Psoas muscle (tissue), 8 donors: ENCODE measurements around the gene CMTR1. TPM values are rescaled to one million over a fixed set of nuclear protein-coding genes. Genes with fewer than 3 reads are reported as not detected.
A peak's percentile ranks its signal among the peaks of the same experiment; 100 is the strongest.
"Not testable (repeated sequence)": the region's sequence is repeated elsewhere in the genome, so short reads cannot be mapped to it uniquely, and the experiment has no call there.

Experiments
- ATAC-seq, 4 donors: fragments of 200-7000 bp; cut with Tn5 transposase; one replicate each; pipeline ENCODE4 v1.9.1; 2020; ENCODE audit warnings: moderate library complexity in 3 of 4, mild to moderate bottlenecking in 2 of 4
- DNase-seq, 2 donors: peaks; one replicate each; pipeline ENCODE4 v3.0.0-alpha.2; 2020
- H3K27ac ChIP-seq: fragments of 200-600 bp; one replicate; pipeline ENCODE4 v1.8.0; 2022
- H3K27me3 ChIP-seq, 3 donors: fragments of 200-600 bp in 1 of 3; one replicate each; pipeline versions ENCODE4 v1.6.1 to v1.8.0; 2013 to 2022; ENCODE audit warnings: low read length in 2 of 3, mild to moderate bottlenecking in 2 of 3, moderate library complexity in 1 of 3; ENCODE audit not compliant: insufficient read depth in 3 of 3
- H3K36me3 ChIP-seq, 2 donors: fragments of 200-600 bp in 1 of 2; one replicate each; pipeline versions ENCODE4 v1.6.1 to v1.8.0; 2013 to 2022; ENCODE audit warnings: low read depth in 1 of 2, mild to moderate bottlenecking in 1 of 2, moderate library complexity in 1 of 2; ENCODE audit not compliant: insufficient read depth in 1 of 2
- H3K4me1 ChIP-seq: fragments of 200-600 bp; one replicate; pipeline ENCODE4 v1.8.0; 2022
- H3K4me3 ChIP-seq: fragments of 200-600 bp; one replicate; pipeline ENCODE4 v1.8.0; 2022; ENCODE audit warnings: mild to moderate bottlenecking
- H3K9me3 ChIP-seq: fragments of 200-600 bp; one replicate; pipeline ENCODE4 v1.8.0; 2022
- WGBS, 3 donors: extraction: QIAGEN DNeasy Blood & Tissue Kit; methylation state at CpG; one replicate each; pipeline versions ENCODE4 v1.1.6 to v1.1.7; 2013; 5-methylcytosine and 5-hydroxymethylcytosine counted together
- intact Hi-C, 2 donors: fragments of 100-400 bp; cut with DNase I; formaldehyde crosslinking; loops; one replicate each; pipeline versions ENCODE4 v1.11.0 to v1.14.2; 2022
- polyA plus RNA-seq, 3 donors: library from polyadenylated mRNA; stranded (reverse); fragments of 200-250 nt; gene quantifications; one replicate each; pipeline ENCODE4 v1.2.3, GENCODE V29; 2013
- total RNA-seq, 4 donors: library from RNA; stranded (reverse); fragmentation: NEBNext Ultra II Directional in 2 of 4; extraction: Animal tissue kit (Norgen Biotek cat#: 25700) in 2 of 4; gene quantifications; one replicate each; pipeline versions ENCODE4 v1.2.1 to v1.2.4, GENCODE V29; 2021 to 2023
- TF ChIP-seq, protein P1 (sequence below): fragments of 200-600 bp; IDR thresholded peaks from one replicate; pipeline ENCODE4 v1.8.0; 2022; ENCODE audit warnings: antibody characterized with exemption
- donor health status: healthy with polysubstance abuse.
- donor health status: DM: no; HTN: no; CAD: no; lungs with moderate emphysema.
- donor health status: Bipolar disorder and iron deficiency.
- donor health status: healthy.
- donor health status: DM: yes; HTN: yes; CAD: no.
- donor health status: DM: no; HTN: no; CAD: no.
- donor health status: DM: no; HTN: no; CAD: no.
- donor health status: DM: yes; HTN: yes; CAD: no.

Gene CMTR1
- total and polyA plus RNA-seq, 7 donors: 8.8 to 29.9 (median 24.4) TPM

- no peak overlapping the region for H3K4me3 ChIP-seq
- peaks cover 3% of the 10 kb centered on the region for H3K4me1 ChIP-seq
- H3K36me3 ChIP-seq: peaks cover 8 to 63% of the 10 kb centered on the region in 2 donors
- intact Hi-C loops: no loop called here
- TF ChIP-seq, protein P1, sequence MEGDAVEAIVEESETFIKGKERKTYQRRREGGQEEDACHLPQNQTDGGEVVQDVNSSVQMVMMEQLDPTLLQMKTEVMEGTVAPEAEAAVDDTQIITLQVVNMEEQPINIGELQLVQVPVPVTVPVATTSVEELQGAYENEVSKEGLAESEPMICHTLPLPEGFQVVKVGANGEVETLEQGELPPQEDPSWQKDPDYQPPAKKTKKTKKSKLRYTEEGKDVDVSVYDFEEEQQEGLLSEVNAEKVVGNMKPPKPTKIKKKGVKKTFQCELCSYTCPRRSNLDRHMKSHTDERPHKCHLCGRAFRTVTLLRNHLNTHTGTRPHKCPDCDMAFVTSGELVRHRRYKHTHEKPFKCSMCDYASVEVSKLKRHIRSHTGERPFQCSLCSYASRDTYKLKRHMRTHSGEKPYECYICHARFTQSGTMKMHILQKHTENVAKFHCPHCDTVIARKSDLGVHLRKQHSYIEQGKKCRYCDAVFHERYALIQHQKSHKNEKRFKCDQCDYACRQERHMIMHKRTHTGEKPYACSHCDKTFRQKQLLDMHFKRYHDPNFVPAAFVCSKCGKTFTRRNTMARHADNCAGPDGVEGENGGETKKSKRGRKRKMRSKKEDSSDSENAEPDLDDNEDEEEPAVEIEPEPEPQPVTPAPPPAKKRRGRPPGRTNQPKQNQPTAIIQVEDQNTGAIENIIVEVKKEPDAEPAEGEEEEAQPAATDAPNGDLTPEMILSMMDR: no peak
- 69 to 83% (median 78%) methylated on average over 1 of the region's 1 CpG for WGBS, 3 donors
- H3K27ac ChIP-seq: no peak overlapping the region
- H3K9me3 ChIP-seq: no peaks in the 10 kb centered on the region
- DNase-seq: no peak
- H3K27me3 ChIP-seq: no peaks in the 10 kb centered on the region
- no peak for ATAC-seq
Measured at GRCh38 chr6:37438930-37439329, 5.9 kb downstream of the CMTR1 start.

GRCh38 chr6:37441651-37442050 lies 8.6 kb downstream of the CMTR1 start:
- no peaks in the 10 kb centered on the region for H3K27me3 ChIP-seq
- intact Hi-C loops: no loop called here
- H3K4me1 ChIP-seq: no peaks in the 10 kb centered on the region
- ATAC-seq (no peak), DNase-seq (no peak)
- H3K9me3 ChIP-seq: no peaks in the 10 kb centered on the region
- TF ChIP-seq, protein P1: no peak
- H3K36me3 ChIP-seq: peaks cover 17 to 78% of the 10 kb centered on the region in 2 donors
- WGBS, 3 donors: 80 to 89% (median 82%) methylated on average over 6 of the region's 6 CpGs
- no peak overlapping the region for H3K4me3 ChIP-seq
- H3K27ac ChIP-seq: no peak overlapping the region

DNA sequence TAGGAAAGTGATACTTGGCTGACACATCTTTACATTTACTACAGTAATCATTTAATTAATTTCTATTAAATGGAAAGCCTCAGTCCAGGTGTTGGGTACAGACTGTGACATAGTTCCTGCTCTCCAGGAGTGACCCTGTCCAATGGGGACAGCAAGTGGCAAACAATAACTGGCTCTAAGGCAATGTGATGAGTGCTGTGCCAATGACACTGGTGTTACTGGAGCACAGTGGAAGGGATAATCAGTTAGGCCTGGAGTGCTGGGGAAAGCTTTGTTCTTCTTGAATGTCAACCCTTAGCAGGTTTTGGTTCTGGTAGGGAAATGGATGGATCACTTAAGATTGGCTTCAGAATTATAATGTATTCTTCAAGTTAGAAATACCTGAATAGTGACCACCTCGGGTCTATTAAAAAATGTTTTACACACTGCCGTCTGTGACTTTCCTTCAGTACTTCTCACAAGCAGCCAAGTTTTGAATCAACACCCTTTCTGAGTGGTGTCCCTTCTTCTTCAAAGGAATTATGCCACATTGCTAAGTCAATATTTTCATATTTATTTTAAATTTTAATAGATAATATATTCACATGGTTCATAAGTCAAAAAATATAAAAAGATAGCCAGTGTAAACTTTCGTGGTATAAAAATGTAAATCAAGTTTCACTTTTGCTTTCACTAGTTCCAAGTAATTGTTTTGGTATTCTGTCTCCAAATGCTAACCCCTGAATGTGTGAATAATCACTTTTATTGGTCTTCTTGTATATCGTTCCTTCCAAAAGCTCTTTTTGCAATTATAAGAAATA lies 9.6 kb downstream of the CMTR1 start:
- intact Hi-C loops: no loop called here
- TF ChIP-seq, protein P1: no peak
- Histone ChIP-seq H3K4me1 (no peaks in the 10 kb centered on the region), H3K36me3 (peaks cover 19 to 78% of the 10 kb centered on the region in 2 donors), H3K9me3 (no peaks in the 10 kb centered on the region), H3K4me3 (peak overlapping the region; percentile 32), H3K27ac (peak overlapping the region; percentile 17), H3K27me3 (no peaks in the 10 kb centered on the region)
- ATAC-seq (peak in 1 of 4 donors; percentile 29), DNase-seq (no peak)
- 39 to 54% (median 42%) methylated on average over 4 of the region's 4 CpGs for WGBS, 3 donors

GRCh38 chr6:37443216-37443542 lies 10.2 kb downstream of the CMTR1 start:
- ATAC-seq, H3K9me3 ChIP-seq, intact Hi-C loops, H3K4me1 ChIP-seq, H3K27me3 ChIP-seq, H3K27ac ChIP-seq, DNase-seq: not testable (repeated sequence)
- 80 to 87% (median 82%) methylated on average over 5 of the region's 5 CpGs for WGBS, 3 donors
- H3K4me3 ChIP-seq: peak overlapping the region; percentile 32
- H3K36me3 ChIP-seq: peaks cover 16 to 78% of the 10 kb centered on the region in 2 donors

GRCh38 chr6:37449984-37450383 lies 17.0 kb downstream of the CMTR1 start:
- no peaks in the 10 kb centered on the region for H3K27me3 ChIP-seq
- H3K27ac ChIP-seq: no peak overlapping the region
- H3K9me3 ChIP-seq: no peaks in the 10 kb centered on the region
- DNase-seq (no peak), ATAC-seq (no peak)
- intact Hi-C loops: no loop called here
- 83 to 95% (median 87%) methylated on average over 4 of the region's 4 CpGs for WGBS, 3 donors
- H3K4me1 ChIP-seq: no peaks in the 10 kb centered on the region
- TF ChIP-seq, protein P1: no peak
- H3K36me3 ChIP-seq: peaks cover 24 to 100% of the 10 kb centered on the region in 2 donors
- H3K4me3 ChIP-seq: no peak overlapping the region
